Kidney tubule cell (primary cell): ENCODE data around the gene POLR1E.
"Not testable (repeated sequence)": the region's sequence is repeated elsewhere in the genome, so short reads cannot be mapped to it uniquely, and the experiment has no call there.

Experiments used
- DNase-seq: peaks from one replicate; pipeline ENCODE4 v3.0.0-alpha.2; 2018; ENCODE audit warnings: low spot score

The POLR1E gene

DNA sequence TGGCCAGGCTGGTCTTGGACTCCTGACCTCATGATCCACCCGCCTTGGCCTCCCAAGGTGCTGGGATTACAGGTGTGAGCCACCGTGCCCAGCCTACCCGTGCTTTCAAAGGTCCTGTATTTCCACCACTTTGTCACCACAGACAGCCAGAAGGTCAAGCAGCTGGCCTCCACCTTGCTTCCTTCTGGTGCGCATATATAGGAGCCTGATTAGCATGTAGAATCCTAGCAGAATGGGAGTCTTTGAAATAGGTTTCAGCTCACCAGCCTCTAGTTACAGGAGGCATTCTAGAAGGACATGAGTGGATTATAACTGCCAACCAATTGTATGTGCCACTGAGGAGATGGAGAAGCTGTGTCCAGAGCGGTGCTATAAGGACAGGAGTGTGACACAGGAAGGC is 18.9 kb downstream of the POLR1E start:
- no peak for DNase-seq

DNA sequence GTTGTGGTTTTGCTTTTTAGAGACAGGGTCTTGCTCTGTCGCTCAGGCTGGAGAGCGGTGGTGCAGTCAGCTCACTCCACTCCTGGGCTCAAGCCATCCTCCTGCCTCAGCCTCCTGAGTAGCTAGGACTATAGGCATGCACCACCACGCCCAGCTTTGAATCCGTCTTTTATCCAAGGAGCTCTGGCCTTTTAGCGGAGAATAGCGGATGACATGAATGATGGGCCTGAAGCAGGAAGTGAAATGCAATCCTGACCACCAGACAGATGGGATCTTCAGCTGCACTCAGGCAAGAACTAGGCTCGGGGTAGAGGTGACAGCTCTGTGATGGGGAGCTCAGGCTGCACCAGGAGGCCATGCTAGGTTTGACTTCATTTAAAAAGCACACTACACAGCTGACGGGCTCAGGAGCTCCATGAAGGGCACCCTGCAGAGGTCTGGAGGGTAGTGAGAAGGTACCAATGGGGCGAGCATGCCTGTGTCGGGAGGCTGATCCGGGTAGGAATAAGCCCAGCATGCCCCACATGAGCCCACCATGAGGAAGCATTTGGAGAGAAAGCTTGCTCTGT is 21.9 kb downstream of the POLR1E start:
- no peak for DNase-seq

DNA sequence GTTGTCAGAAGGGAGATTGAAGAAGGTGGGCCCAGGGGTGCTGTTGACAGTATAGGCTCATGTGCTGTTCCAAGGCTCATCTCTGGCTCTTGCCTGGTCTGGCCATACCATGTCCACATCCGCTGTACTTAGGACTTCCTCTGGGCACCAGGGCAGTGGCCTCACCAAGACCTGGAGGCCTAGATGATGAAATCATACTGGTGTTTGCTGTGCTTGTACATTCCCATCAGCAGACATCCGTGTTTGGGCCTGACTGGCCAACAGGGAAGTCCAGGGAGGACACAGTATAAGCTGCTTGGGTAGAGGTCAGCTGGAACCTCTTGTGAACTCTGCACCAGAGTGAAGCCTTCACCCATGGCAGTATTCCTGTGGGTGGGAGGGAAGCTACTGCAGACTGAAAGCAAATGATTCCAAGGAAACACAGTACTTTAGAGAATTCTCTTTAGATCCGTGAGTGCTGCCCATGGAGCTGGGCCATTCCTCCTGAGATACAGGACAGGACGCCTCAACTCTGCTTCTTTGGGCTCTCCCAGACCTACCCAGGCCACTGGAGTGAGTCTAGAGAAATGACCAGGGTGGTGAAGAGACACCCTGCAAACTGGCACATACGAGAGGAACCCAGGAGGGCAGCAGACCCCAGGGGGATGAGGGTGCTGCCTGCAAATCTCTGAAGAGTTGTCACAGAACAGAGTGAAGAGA is 22.5 kb downstream of the POLR1E start:
- no peak for DNase-seq

DNA sequence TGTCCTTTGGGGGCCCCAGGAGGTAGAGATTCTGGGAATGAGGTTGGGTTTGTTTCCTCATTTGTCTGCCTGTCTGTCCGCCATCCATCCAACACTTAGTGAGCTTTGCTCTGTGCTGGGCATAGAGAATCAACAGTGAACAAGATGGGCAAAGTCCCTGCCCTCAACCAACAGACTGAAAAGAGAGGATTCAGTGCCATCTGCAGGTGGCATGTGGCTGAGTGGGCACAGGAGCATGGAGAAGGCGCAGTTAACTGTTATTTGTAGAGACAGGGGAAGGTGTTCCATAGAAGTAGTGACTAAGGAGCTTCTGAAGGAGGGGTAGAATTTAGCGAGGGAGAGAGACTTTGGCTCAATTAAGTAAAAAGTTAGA is 23.1 kb downstream of the POLR1E start:
- DNase-seq: no peak

DNA sequence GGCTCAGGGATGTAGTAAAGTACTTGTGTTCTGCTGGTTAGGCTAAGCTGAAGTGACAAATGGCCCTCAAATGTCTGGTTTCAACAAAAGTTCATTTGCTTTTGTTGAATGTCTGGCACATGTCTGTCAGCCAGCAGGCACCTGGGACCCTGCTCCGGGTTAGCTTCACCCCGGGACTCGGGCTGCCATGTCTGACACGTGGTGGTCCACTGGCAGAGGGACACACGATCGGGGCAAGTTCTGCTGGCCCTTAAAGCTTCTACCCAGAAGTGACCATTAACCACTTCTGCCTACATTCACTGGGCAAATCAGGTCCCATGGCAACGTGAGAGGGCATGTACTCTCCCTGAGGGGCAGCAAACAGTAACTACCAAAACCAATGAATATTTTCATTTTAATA is 23.8 kb downstream of the POLR1E start:
- DNase-seq: no peak

DNA sequence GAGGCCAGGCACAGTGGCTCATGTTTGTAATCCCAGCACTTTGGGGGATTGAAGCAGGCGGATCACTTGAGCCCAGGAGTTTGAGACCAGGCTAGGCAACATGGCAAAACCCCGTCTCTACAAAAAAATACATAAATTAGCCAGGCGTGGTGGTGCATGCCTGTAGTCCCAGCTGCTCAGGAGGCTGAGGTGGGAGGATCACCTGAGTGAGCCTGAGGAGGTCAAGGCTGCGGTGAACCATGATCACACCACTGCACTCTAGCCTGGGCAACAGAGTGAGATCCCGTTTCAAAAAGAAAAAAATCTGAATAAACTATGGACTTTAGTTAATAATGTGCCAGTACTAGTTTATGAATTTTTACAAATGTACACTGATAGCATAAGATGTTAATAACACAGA is 24.3 kb downstream of the POLR1E start:
- DNase-seq: not testable (repeated sequence)

DNA sequence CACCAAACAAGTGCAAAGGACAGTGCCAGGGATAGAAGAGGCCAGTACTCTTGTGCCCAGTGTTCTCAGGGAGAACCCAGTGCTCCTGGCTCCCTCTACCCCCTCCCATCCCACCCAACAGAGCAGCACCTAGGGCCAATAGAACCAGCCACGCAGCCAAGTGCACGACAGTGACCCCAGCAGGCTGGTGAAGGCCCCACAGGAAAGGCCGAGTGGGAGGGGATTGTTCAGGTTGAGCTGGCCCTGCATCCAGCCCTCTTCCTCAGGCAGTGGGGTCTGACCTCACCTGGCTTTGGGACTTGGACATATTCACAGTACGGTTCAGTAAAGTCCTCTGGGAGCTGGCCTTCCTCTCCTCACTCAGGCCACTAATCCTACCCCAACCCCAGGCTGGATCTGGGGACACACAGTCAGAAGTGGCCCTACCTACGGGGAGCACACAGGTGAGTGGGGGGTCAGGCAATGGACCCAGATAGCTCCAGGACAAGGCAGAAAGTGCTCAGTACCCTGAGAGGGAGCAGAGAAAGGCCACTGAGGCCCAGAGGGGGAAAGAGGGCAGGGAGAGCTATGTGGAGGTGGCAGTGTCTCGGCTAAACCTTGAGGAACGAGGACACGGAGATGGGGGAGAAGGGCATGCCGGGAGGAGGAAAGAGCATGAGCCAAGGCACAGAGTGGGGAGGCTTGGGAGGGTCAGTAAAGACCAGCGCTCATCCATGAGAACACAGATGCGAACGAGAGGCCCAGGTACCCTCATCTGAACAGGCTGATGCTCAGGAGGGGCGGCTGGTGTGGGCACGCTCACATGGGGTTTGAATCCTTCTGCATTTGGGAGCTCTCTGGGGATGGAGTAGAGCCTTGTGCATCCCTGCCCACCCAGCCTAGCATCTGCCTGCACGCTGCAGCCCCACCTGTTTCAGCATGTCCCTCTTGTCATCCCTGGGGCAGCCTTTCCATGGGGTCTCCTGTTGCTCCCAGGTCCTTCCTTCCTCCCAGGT is 25.6 kb downstream of the POLR1E start:
- peak; percentile 25 for DNase-seq

DNA sequence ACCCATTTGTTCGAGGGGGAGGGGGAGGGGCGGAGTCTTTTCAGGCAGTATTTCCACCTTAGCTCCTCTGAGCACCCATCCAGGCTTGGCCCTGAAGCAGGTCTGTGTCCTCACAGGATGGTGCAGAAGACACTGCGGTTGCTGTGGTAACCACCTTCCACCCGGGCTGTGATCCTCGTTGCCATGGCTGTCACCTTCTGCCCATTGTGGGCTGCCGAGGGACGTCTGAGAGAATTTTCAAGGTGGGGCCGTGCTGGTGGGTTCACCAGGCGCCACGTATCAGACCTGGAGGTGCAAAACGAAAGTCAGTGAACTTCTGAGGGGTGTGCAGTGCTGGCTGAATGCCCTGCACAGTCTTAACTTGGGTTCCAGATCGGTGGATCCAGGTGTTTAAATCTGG is 26.7 kb downstream of the POLR1E start:
- no peak for DNase-seq

DNA sequence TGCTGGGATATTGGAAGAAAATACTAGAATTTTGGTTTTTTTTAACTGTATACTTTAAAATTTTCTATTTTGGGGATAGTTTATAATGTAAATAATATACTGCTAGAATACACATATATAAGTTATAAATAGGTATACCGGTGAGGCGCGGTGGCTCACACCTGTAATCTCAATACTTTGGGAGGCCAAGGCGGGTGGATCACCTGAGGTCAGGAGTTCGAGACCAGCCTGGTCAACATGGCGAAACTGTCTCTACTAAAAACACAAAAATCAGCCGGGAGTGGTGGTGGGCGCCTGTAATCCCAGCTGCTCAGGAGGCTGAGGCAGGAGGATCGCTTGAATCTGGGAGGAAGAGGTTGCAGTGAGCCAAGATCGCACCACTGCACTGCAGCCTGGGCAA is 28.7 kb downstream of the POLR1E start:
- not testable (repeated sequence) for DNase-seq

DNA sequence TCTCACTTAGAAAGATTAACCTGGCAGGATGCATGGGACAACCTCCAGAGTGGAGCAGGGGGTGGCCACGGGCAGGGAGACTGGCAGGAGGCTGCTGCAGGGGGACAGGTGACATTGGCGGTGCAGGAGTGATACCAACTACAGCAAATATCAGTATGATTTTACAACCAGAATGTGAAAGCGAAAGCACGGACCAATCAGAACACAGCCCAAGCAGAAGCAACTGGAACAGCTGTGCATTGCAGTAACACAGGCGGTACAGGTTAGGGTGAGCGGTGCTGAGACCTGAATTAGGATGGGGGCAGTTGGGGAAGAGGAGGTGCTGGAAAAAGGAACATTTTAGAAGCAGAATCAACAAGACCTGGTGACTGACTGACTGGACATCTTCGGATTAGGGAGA is 29.3 kb downstream of the POLR1E start:
- no peak for DNase-seq

DNA sequence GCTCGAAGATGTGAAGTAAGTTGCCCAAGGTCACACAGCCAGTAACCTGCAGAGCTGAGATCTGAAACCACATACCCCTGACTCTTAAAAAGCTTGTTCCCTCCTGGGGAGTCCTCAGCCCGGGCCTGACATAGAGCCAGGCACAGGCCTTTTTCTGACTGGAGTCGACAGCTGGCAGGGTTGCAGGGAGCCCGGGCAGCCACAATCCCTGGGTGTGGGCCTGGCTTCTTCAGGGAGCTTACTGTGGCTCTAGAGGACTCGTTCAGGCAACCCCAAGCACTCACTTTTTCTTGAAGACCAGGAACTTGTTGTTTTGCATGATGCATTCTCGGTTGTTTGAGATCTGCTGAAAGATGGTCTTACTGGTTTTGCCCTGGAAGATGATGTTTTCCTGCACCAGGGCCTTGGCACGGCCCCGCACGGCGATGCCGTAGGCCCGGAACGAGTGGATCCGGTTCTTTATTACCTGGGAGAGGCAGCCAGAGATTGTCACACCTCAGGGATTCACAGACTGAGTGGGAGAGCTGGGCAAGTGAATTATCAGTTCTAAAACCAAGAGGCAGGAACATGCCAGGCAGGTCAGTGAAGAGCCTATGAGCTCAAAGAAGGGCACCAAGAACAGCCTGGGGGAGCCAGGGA is 30.0 kb downstream of the POLR1E start:
- DNase-seq: no peak

DNA sequence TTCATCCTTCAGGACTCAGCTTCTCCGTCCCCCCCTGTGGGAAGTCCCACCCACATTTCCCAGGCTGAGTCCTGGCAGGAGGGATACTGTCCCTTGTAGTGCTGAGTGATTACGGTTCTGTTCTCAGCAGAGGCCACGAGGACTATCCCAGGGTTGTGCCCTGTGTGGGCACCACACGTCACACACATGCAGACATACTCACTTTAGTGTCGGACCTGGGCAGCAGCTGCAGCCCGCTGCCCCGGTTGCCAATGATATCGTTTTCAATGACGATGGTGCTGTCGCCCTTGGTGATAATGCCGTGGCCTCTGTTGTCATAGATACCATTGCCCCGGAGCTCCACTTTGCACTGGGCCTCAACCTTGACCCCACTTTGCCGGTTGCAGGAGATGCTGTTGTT is 32.2 kb downstream of the POLR1E start:
- DNase-seq: no peak

DNA sequence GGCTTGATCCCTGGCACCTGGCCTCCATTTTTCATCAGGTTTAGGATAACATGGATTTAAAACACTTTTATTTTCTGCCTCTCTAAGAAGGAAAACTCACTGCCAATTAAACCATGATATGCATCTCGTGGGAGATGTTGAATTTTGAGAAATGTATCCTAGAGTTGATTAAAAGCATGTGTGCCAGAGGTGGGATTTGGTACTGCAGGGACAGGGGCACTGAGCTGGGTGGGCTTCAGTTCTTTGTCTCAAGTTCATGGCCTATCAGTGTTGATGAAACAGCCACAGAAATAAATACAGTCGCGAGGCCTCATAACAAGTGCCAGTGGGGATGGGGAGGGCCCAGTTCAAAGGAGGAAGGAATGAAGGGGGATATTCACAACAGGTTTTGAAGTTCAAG is 34.9 kb downstream of the POLR1E start:
- no peak for DNase-seq

DNA sequence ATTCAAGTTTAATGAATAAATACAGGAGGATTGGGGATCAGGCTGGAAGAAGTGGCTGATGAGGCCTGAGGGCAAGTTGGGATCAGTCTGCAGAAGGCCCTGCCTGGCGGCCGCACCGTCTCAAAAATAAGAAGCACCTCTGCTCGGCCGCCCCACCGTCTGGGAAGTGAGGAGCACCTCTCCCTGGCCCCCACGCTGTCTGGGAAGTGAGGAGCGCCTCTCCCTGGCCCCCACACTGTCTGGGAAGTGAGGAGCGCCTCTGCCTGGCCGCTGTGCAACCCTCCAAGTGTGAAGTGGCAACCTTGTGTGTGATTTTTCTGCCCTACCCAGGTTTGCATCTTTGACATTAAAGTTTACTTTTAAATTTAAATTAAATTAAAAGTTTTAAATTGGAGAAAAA is 35.4 kb downstream of the POLR1E start:
- no peak for DNase-seq

DNA sequence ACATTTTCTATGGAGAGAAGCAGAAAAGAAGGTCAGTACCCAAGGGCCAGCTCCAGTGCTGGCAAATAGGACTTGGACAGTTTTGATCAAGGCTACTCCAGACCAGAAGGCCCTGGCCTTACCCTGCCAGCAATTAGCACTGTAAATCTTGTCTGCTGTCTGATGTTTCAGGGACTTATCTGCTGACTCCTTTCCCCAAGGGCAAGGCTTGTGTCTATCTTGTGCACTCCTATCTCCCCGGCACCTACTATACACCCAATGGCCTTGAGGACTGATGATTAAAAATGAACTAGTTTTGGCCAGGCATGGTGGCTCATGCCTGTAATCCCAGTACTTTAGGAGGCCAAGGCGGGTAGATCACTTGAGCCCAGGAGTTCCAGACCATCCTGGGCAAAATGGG is 37.2 kb downstream of the POLR1E start:
- no peak for DNase-seq

DNA sequence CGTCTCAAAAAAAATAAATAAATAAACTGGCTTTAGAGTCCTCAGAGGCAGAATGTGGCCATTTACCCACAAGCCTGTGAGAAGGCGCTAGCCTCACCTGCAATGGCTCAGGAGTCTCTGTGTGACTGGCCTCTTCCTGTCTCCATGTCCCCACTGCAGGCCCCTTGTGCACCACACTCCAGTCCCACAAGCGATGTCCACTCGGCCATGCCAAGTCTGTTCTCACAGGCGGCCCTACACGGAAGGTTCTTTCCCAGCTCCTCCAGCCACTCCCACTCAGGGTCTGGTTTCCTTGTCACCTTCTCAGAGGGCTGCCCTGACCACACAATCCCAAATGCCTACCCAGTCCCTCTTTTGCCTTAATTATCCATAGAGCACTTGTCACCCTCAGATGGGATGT is 38.2 kb downstream of the POLR1E start:
- DNase-seq: no peak

DNA sequence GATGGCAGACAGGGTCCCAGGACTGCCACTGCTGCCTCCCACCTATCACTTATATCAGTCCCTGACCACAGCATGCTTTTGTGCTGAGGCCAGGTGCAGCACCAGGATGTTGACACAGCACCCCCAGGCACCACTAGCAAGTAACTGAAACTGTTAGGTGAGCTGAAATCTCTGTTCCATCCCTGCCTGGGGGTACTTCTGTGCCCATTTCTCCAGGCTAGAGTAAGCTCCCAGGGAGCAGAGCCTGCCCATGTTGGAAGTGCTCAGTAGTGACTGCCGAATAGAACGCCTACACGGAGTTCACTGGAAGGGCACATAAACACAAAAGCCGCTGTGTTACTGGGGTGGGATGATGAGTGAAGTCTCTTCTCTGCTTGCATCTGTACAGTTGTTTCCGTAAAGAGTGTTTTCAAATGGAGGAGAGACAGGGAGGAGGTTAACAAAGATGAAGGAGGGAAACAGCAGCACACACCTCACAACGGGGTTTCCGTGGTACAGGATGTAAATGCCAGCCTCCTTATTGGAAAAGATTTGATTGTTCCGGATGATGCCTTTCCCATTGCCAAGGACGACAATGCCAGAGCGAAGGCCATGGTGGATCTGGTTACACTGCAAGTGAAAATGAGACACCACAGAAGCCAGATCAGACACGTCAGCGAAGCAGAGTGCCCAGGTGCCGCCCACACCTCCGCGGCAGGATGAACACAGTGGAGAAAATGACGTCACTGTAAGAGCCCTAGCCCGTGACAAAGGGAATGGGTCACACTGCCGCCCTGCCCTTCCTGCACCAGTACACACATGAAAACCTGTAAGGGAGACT is 43.1 kb downstream of the POLR1E start:
- DNase-seq: peak; percentile 46

DNA sequence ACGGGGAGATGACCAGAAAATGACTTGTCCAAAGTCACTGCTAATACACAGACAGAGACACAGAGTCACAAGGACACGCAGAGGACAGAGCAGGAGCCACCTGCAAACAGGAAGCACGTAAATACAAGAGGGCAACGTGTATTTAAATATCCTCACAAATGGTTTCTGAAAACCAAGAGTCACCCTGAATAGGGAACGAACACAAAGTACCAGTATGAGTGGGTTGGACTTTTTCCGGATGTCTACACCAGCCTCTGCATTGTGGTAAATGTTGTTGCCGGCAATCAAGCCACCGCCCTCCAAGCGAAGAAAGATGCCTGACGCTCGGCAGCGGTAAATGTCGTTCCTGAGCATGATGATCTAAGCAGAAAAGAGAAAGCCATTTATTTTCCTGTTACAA is 46.0 kb downstream of the POLR1E start:
- DNase-seq: no peak

DNA sequence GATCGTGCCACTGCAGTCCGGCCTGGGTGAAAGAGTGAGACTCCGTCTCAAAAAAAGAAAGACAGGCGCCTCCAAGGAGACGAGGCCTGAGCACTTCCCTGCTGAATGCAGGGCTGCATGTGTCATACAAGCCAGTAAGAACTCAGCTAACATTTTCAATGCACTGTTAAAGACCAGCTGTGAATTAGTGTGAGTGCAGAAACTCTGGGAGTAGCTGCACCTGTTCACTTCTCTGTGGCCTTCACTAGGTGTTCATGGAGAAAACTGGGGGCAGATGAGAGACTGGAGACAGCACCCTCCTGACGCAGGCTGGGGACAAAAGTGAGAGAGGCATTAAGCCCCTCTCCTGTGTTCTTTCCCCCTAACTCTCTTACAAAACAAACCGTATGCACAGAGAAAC is 48.7 kb downstream of the POLR1E start:
- DNase-seq: no peak

DNA sequence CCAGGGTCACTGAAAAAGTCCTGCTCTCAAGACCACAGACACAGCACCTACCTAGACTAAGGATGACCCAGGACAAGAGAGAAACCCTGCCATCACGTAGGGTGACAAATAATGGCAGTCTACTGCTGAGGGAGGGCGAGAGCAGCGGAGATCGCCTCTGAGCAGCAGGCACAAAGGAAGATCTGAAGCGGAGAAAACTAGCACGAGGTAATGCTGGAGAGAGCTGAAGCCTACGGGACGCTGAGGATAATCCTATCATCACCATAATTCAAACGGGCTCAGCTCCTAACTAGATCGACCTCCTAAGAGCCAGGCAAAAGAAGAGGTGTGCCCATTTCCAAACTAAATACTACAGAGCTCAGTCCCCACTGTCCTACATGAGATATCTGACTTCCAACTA is 49.2 kb downstream of the POLR1E start:
- DNase-seq: no peak

DNA sequence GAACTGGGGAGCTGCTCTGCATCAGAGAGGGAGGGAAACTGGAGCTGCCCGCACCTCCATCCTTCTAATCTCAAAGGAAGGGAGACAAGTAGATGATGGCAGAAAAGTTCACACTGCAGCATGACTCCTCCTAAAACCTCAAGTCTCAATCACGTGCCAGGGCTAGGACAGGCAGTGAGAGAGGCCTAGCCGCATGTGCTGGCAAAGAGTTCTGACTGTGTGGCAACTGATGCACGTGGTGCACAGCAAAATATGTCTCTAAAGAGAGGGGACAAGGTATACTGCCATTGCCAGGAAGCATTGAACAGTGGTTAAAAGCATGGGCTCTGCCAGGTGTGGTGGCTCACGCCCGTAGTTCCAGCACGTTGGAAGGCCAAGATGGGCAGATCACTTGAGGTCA is 52.4 kb downstream of the POLR1E start:
- no peak for DNase-seq

DNA sequence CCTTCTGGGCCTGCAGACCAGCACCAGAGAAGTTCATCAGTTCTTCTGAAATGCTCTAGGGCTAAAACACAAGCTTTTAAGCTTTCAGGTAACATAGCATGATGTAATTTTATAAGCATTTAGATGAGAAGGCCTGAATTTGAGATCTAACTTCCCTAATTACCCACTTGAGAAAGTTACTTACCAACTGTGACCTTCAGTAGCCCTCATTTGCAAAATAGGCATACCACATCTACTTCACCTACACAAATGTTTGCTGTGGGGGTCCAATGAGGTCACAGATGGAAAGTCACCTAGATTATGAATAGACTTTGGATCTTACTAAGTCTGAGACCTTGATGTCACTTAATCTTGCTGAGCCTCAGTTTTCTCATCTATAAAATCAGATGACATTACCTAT is 53.9 kb downstream of the POLR1E start:
- DNase-seq: no peak
